Hematopoietic multipotent progenitor cell treated with erythropoietin and hydrocortisone succinate and interleukin-3 and kit ligand, for 15 days (in vitro differentiated cells): Measurements from ENCODE around the gene CAPN2.
A peak's percentile ranks its signal among the peaks of the same experiment; 100 is the strongest.
"Not testable (repeated sequence)": the region's sequence is repeated elsewhere in the genome, so short reads cannot be mapped to it uniquely, and the experiment has no call there.

Experiments used
- DNase-seq: peaks from one replicate; pipeline ENCODE4 v3.0.0-alpha.2; 2015; ENCODE audit warnings: low spot score

CAPN2 gene

GRCh38 chr1:223739366-223740037 lies 27.2 kb downstream of the CAPN2 start:
- DNase-seq, result no peak

GRCh38 chr1:223740038-223740736 lies 27.8 kb downstream of the CAPN2 start:
- DNase-seq, result not testable (repeated sequence)

GRCh38 chr1:223741861-223742260 lies 29.5 kb downstream of the CAPN2 start:
- DNase-seq, result no peak

- no peak for DNase-seq
Measured at GRCh38 chr1:223742856-223743517, 30.6 kb downstream of the CAPN2 start.

GRCh38 chr1:223745731-223746130 lies 33.4 kb downstream of the CAPN2 start:
- DNase-seq, result no peak

- DNase-seq, result no peak
Measured at GRCh38 chr1:223747838-223748335, 35.5 kb downstream of the CAPN2 start.

- no peak for DNase-seq
Measured at GRCh38 chr1:223748405-223748772, 36.0 kb downstream of the CAPN2 start.

- peak; percentile 73 for DNase-seq
Measured at GRCh38 chr1:223748773-223749733, 36.7 kb downstream of the CAPN2 start.

- no peak for DNase-seq
Measured at GRCh38 chr1:223750730-223751570, 38.6 kb downstream of the CAPN2 start.

- DNase-seq, result no peak
Measured at GRCh38 chr1:223751696-223752095, 39.4 kb downstream of the CAPN2 start.

GRCh38 chr1:223752721-223753515 lies 40.6 kb downstream of the CAPN2 start:
- no peak for DNase-seq

GRCh38 chr1:223754681-223755431 lies 42.5 kb downstream of the CAPN2 start:
- DNase-seq, result no peak

GRCh38 chr1:223755432-223755792 lies 43.1 kb downstream of the CAPN2 start:
- DNase-seq, result no peak

GRCh38 chr1:223755992-223756775 lies 43.8 kb downstream of the CAPN2 start:
- no peak for DNase-seq

- no peak for DNase-seq
Measured at GRCh38 chr1:223756806-223757700, 44.7 kb downstream of the CAPN2 start.

- no peak for DNase-seq
Measured at GRCh38 chr1:223758734-223759133, 46.4 kb downstream of the CAPN2 start.

- DNase-seq, result no peak
Measured at GRCh38 chr1:223759273-223759672, 46.9 kb downstream of the CAPN2 start.

- DNase-seq, result no peak
Measured at GRCh38 chr1:223760833-223761232, 48.5 kb downstream of the CAPN2 start.
